Heart left ventricle (tissue), 16 donors: ENCODE measurements around the gene FCSK. TPM values are rescaled to one million over a fixed set of nuclear protein-coding genes. Genes with fewer than 3 reads are reported as not detected.

Experiments
- ATAC-seq, 4 donors: fragments of 200-7000 bp; cut with Tn5 transposase; one replicate each; pipeline ENCODE4 v1.9.1; 2020 to 2022; ENCODE audit warnings: moderate library complexity in 4 of 4, mild to moderate bottlenecking in 3 of 4, moderate number of reproducible peaks in 1 of 4
- DNase-seq, 5 donors: peaks; one replicate each; pipeline ENCODE4 v3.0.0-alpha.2; 2020
- H3K27ac ChIP-seq, 12 donors: fragments of 200-600 bp; sonication (generic) in 4 of 12; one replicate each; pipeline versions ENCODE4 v1.5.0 to v1.8.0; 2016 to 2022; ENCODE audit warnings: mild to moderate bottlenecking in 2 of 12
- H3K27me3 ChIP-seq, 9 donors: fragments of 200-600 bp; sonication (generic) in 2 of 9; one replicate each; pipeline versions ENCODE4 v1.5.1 to v1.8.0; 2016 to 2022; ENCODE audit warnings: mild to moderate bottlenecking in 3 of 9
- H3K36me3 ChIP-seq, 9 donors: fragments of 200-600 bp; sonication (generic) in 2 of 9; one replicate each; pipeline versions ENCODE4 v1.5.0 to v1.8.0; 2018 to 2022; ENCODE audit warnings: mild to moderate bottlenecking in 2 of 9
- H3K4me1 ChIP-seq, 12 donors: fragments of 200-600 bp; sonication (generic) in 4 of 12; one replicate each; pipeline versions ENCODE4 v1.5.0 to v1.8.0; 2016 to 2022; ENCODE audit warnings: mild to moderate bottlenecking in 3 of 12
- H3K4me3 ChIP-seq, 12 donors: fragments of 200-600 bp; sonication (generic) in 4 of 12; one replicate each; pipeline versions ENCODE4 v1.5.0 to v1.8.0; 2017 to 2022; ENCODE audit warnings: mild to moderate bottlenecking in 9 of 12, moderate library complexity in 4 of 12
- H3K9me3 ChIP-seq, 12 donors: fragments of 200-600 bp; sonication (generic) in 4 of 12; one replicate each; pipeline versions ENCODE4 v1.5.0 to v1.8.0; 2016 to 2022; ENCODE audit warnings: mild to moderate bottlenecking in 1 of 12
- CTCF ChIP-seq, 12 donors: fragments of 200-600 bp; sonication (generic) in 4 of 12; IDR thresholded peaks; one replicate each; pipeline versions ENCODE4 v1.5.0 to v1.8.0; 2018 to 2022; ENCODE audit warnings: antibody characterized with exemption in 12 of 12, mild to moderate bottlenecking in 5 of 12
- POLR2A ChIP-seq, 2 donors: fragments of 450-650 bp; IDR thresholded peaks; one replicate each; pipeline ENCODE4 v1.6.1; 2017; ENCODE audit warnings: antibody characterized with exemption in 2 of 2, mild to moderate bottlenecking in 2 of 2, moderate library complexity in 2 of 2
- WGBS, 4 donors: extraction: QIAGEN DNeasy Blood & Tissue Kit in 2 of 4; methylation state at CpG; one replicate each; pipeline versions ENCODE4 v1.1.5 to v1.1.7; 2013 to 2018; 5-methylcytosine and 5-hydroxymethylcytosine counted together
- intact Hi-C, 10 donors: fragments of 100-400 bp; cut with DNase I; formaldehyde crosslinking; loops; one replicate each; pipeline versions ENCODE4 v1.11.1 to v1.14.2; 2022
- polyA plus RNA-seq, 2 donors: library from polyadenylated mRNA; stranded (reverse); fragments of 200-250 nt; gene quantifications; one replicate each; pipeline ENCODE4 v1.2.3, GENCODE V29; 2013
- total RNA-seq, 9 donors: library from RNA; depleted of rRNA in 2 of 9; stranded (reverse); fragments of >200 nt in 2 of 9; fragmentation: NEBNext Ultra II Directional in 3 of 9; extraction: Animal tissue kit (Norgen Biotek cat#: 25700) in 3 of 9; gene quantifications; one replicate each; pipeline versions ENCODE4 v1.1.0 to v1.2.4, GENCODE V29; 2016 to 2023
- donor health status: ischemic (EF 13 %, LVEDD 7.1; RV severe dilation, severe dysfunction).
- donor health status: healthy with polysubstance abuse.
- donor health status: DM: no; HTN: yes; CAD: no.
- donor health status: DM: no; HTN: no; CAD: no.
- donor health status: ischemic (EF 25% LVEDD 6.9; RV normal size, moderate dysfunction).
- donor health status: ischemic (EF 25% LVEDD 5.7; RV mildly dilated, moderate dysfunction).
- donor health status: healthy.
- donor health status: DM: yes; HTN: yes; CAD: no.
- donor health status: ischemic (EF 35%, LVEDD 5.7; RV mildly dilated, moderate dysfunction).
- donor health status: nonischemic (EF 11% LVEDD 7.7; RV severe dilation, severe dysfunction).
- donor health status: DM: yes; HTN: yes; CAD: no.
- donor health status: PGD.
- donor health status: ischemic (EF 29% LVEDD 5.4; RV normal size, mild dysfunction).
- donor health status: nonischemic (EF 23%, LVEDD 6.1; RV moderate dilation, normal function).

The FCSK gene
- total and polyA plus RNA-seq, 11 donors, result 5.9 to 17.3 (median 8.2) TPM

- Histone ChIP-seq H3K4me3 (no peak overlapping the region), H3K36me3 (peaks cover 0 to 7% (median 0%) of the 10 kb centered on the region in 9 donors), H3K9me3 (no peaks in the 10 kb centered on the region), H3K27me3 (no peaks in the 10 kb centered on the region), H3K27ac (peak overlapping the region in 5 of 12 donors; percentile 49 to 97 (median 60)), H3K4me1 (peaks cover 28 to 88% (median 72%) of the 10 kb centered on the region in 12 donors)
- DNase-seq (no peak), ATAC-seq (no peak)
- intact Hi-C loops, result loop anchor here in 8 of 10 donors (5.0 kb wide), 3 partner anchors 37 to 52 kb away; no protein-coding TSS in a partner anchor
- WGBS, 4 donors, result 63 to 73% (median 72%) methylated on average over 6 of the region's 6 CpGs
- TF ChIP-seq POLR2A (IDR thresholded peaks at IDR 0.05) (no peak), CTCF (IDR thresholded peaks at IDR 0.05) (no peak)
Measured at GRCh38 chr16:70434484-70435260, 19.7 kb upstream of the FCSK start.

- DNase-seq (no peak), ATAC-seq (no peak)
- Histone ChIP-seq H3K9me3 (no peaks in the 10 kb centered on the region), H3K27me3 (no peaks in the 10 kb centered on the region), H3K4me3 (peak overlapping the region in 9 of 12 donors; percentile 75 to 98 (median 83)), H3K36me3 (peaks cover 0 to 7% (median 0%) of the 10 kb centered on the region in 9 donors), H3K27ac (peak overlapping the region in 8 of 12 donors; percentile 13 to 81 (median 70)), H3K4me1 (peaks cover 12 to 69% (median 48%) of the 10 kb centered on the region in 12 donors)
- 24 to 51% (median 39%) methylated on average over 3 to 5 of the region's 5 CpGs for WGBS, 4 donors
- TF ChIP-seq CTCF (IDR thresholded peaks at IDR 0.05) (no peak), POLR2A (IDR thresholded peaks at IDR 0.05) (no peak)
- intact Hi-C loops, result loop anchor here in 6 of 10 donors (5.0 kb wide), 3 partner anchors 40 to 55 kb away; no protein-coding TSS in a partner anchor
Measured at GRCh38 chr16:70437017-70437581, 17.3 kb upstream of the FCSK start.

- H3K27ac ChIP-seq, result peak overlapping the region; percentile 50 to 85 (median 77)
- peaks cover 0 to 7% (median 0%) of the 10 kb centered on the region in 9 donors for H3K36me3 ChIP-seq
- WGBS, 4 donors, result 13 to 20% (median 16%) methylated on average over 22 of the region's 22 CpGs
- DNase-seq, result peak in 1 of 5 donors; percentile 37
- peak overlapping the region; percentile 42 to 98 (median 80) for H3K4me3 ChIP-seq
- intact Hi-C loops, result loop anchor here in 7 of 10 donors (2.0 to 5.0 kb wide), 4 partner anchors 41 to 57 kb away; no protein-coding TSS in a partner anchor
- no peaks in the 10 kb centered on the region for H3K27me3 ChIP-seq
- TF ChIP-seq POLR2A (IDR thresholded peaks at IDR 0.05) (no peak), CTCF (IDR thresholded peaks at IDR 0.05) (no peak)
- H3K9me3 ChIP-seq, result no peaks in the 10 kb centered on the region
- no peak for ATAC-seq
- peaks cover 8 to 62% (median 41%) of the 10 kb centered on the region in 12 donors for H3K4me1 ChIP-seq
Measured at GRCh38 chr16:70437582-70438557, 16.5 kb upstream of the FCSK start.
